ENCODE data around the gene HBD. TPM values are rescaled to one million over a fixed set of nuclear protein-coding genes. Genes with fewer than 3 reads are reported as not detected.

HBD gene
- total and polyA plus RNA-seq, 9 of the 15 experiments (the other 6 are each of a cell fraction or from before 2014, with no cell fraction given) = 11.8 to 169 (median 36.0) TPM

GRCh38 chr11:5280582-5281102 lies 46.4 kb upstream of the HBD start (continued):
- peak; percentile 100 for TF ChIP-seq JUNB (CRISPR knock-in tag; conservative IDR thresholded peaks at IDR 0.05)
- TF ChIP-seq CCNT2 (IDR thresholded peaks at IDR 0.05; ENCODE audit: borderline replicate concordance, extremely low read depth, insufficient read length, low read depth, low read length) = peak; percentile 98
- peak; percentile 97 for TF ChIP-seq TAL1 (IDR thresholded peaks at IDR 0.05)
- TF ChIP-seq CTCF (IDR thresholded peaks at IDR 0.05 in 2 of 3, conservative IDR thresholded peaks at IDR 0.05 in 1 of 3; ENCODE audit: insufficient read depth in 2 of 3, low read depth in 1 of 3, low read length in 3 of 3) = peak in 1 of 3 experiments; percentile 11; a peak in 1 of 6 replicates
- TF ChIP-seq SNIP1 (IDR thresholded peaks at IDR 0.05; ENCODE audit: low read depth) = no peak
- no peak for TF ChIP-seq NR1H2 (CRISPR knock-in tag; IDR thresholded peaks at IDR 0.05)
- TF ChIP-seq MEIS2 (IDR thresholded peaks at IDR 0.05; ENCODE audit: partially characterized antibody) = peak; percentile 88
- peak; percentile 52 to 63; a peak in 3 of 4 replicates for TF ChIP-seq FOXK2 (conservative IDR thresholded peaks at IDR 0.05 in 1 of 2, IDR thresholded peaks at IDR 0.05 in 1 of 2; ENCODE audit: low read depth in 2 of 2)
- TF ChIP-seq, protein P1, sequence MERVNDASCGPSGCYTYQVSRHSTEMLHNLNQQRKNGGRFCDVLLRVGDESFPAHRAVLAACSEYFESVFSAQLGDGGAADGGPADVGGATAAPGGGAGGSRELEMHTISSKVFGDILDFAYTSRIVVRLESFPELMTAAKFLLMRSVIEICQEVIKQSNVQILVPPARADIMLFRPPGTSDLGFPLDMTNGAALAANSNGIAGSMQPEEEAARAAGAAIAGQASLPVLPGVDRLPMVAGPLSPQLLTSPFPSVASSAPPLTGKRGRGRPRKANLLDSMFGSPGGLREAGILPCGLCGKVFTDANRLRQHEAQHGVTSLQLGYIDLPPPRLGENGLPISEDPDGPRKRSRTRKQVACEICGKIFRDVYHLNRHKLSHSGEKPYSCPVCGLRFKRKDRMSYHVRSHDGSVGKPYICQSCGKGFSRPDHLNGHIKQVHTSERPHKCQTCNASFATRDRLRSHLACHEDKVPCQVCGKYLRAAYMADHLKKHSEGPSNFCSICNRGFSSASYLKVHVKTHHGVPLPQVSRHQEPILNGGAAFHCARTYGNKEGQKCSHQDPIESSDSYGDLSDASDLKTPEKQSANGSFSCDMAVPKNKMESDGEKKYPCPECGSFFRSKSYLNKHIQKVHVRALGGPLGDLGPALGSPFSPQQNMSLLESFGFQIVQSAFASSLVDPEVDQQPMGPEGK (CRISPR knock-in tag; IDR thresholded peaks at IDR 0.05; ENCODE audit: borderline replicate concordance) = no peak
- TF ChIP-seq LEF1 (IDR thresholded peaks at IDR 0.05) = peak; percentile 94
- TF ChIP-seq CEBPB (tag; IDR thresholded peaks at IDR 0.05) = peak; percentile 53; the same call in 1 of the 2 replicates
- TF ChIP-seq HSF4 (CRISPR knock-in tag; IDR thresholded peaks at IDR 0.05; ENCODE audit: borderline replicate concordance) = peak; percentile 90; the same call in 1 of the 2 replicates
- TF ChIP-seq PTBP1 (IDR thresholded peaks at IDR 0.05; ENCODE audit: low read depth, low read length) = 0 out of 2 replicates have a peak, but pooled peaks have one; percentile 58
- TF ChIP-seq EP400 (IDR thresholded peaks at IDR 0.05) = peak; percentile 87
- 0 out of 2 replicates have a peak, but pooled peaks have one; percentile 66 for TF ChIP-seq ZNF445 (CRISPR knock-in tag; IDR thresholded peaks at IDR 0.05; ENCODE audit: low read depth)
- TF ChIP-seq ZNF609 (CRISPR knock-in tag; IDR thresholded peaks at IDR 0.05; ENCODE audit: borderline replicate concordance) = peak; percentile 82; the same call in 1 of the 2 replicates
- no peak for TF ChIP-seq ELK1 (CRISPR knock-in tag; IDR thresholded peaks at IDR 0.05)
- TF ChIP-seq ZNF124 (CRISPR knock-in tag; IDR thresholded peaks at IDR 0.05) = no peak
- no peak for TF ChIP-seq XRCC3 (IDR thresholded peaks at IDR 0.05)

All from K562 (cell line).